NCI-H2196 treated with DMSO at 0.1 percent for 48 hours (cell line): Measurements from ENCODE around the gene HMCN2.
A peak's percentile ranks its signal among the peaks of the same experiment; 100 is the strongest.

Experiments used
- DNase-seq: peaks from one replicate; lab custom pipeline; 2025; ENCODE audit not compliant: unreplicated experiment; lab: John Stamatoyannopoulos, UW

Gene HMCN2

GRCh38 chr9:130444565-130445221 lies 179.1 kb downstream of the HMCN2 start, which contains the start of gene ASS1:
Gene ASS1, plus strand, starts transcription at chr9:130444961. Its CDS starts 7,268 bp downstream, at chr9:130452229.
- DNase-seq, result peak; percentile 64

GRCh38 chr9:130445268-130445983 lies 179.9 kb downstream of the HMCN2 start:
- no peak for DNase-seq

GRCh38 chr9:130446101-130446861 lies 180.7 kb downstream of the HMCN2 start:
- DNase-seq, result peak; percentile 20

GRCh38 chr9:130447193-130447816 lies 181.7 kb downstream of the HMCN2 start:
- peak; percentile 23 for DNase-seq

- no peak for DNase-seq
Measured at GRCh38 chr9:130448035-130448624, 182.6 kb downstream of the HMCN2 start.

GRCh38 chr9:130448771-130449603 lies 183.4 kb downstream of the HMCN2 start:
- DNase-seq, result no peak

GRCh38 chr9:130450344-130451003 lies 184.9 kb downstream of the HMCN2 start:
- peak; percentile 12 for DNase-seq

GRCh38 chr9:130451004-130451390 lies 185.4 kb downstream of the HMCN2 start:
- DNase-seq, result no peak

GRCh38 chr9:130451509-130452388 lies 186.2 kb downstream of the HMCN2 start:
- peak; percentile 68 for DNase-seq

GRCh38 chr9:130452835-130453234 lies 187.3 kb downstream of the HMCN2 start:
- no peak for DNase-seq

GRCh38 chr9:130453487-130453886 lies 187.9 kb downstream of the HMCN2 start:
- peak; percentile 61 for DNase-seq

GRCh38 chr9:130454096-130454811 lies 188.7 kb downstream of the HMCN2 start:
- no peak for DNase-seq

GRCh38 chr9:130454812-130455325 lies 189.3 kb downstream of the HMCN2 start:
- no peak for DNase-seq

GRCh38 chr9:130458027-130458803 lies 192.7 kb downstream of the HMCN2 start:
- DNase-seq, result no peak

GRCh38 chr9:130458804-130459067 lies 193.2 kb downstream of the HMCN2 start:
- DNase-seq, result no peak

- no peak for DNase-seq
Measured at GRCh38 chr9:130459151-130459550, 193.6 kb downstream of the HMCN2 start.
